Measurements from ENCODE around the gene ADCY7. TPM values are rescaled to one million over a fixed set of nuclear protein-coding genes. Genes with fewer than 3 reads are reported as not detected.

ADCY7 gene
- total and polyA plus RNA-seq, 2 donors (not counting 1 experiment from before 2014, with no cell fraction given), result 9.9 to 34.0 TPM

DNA sequence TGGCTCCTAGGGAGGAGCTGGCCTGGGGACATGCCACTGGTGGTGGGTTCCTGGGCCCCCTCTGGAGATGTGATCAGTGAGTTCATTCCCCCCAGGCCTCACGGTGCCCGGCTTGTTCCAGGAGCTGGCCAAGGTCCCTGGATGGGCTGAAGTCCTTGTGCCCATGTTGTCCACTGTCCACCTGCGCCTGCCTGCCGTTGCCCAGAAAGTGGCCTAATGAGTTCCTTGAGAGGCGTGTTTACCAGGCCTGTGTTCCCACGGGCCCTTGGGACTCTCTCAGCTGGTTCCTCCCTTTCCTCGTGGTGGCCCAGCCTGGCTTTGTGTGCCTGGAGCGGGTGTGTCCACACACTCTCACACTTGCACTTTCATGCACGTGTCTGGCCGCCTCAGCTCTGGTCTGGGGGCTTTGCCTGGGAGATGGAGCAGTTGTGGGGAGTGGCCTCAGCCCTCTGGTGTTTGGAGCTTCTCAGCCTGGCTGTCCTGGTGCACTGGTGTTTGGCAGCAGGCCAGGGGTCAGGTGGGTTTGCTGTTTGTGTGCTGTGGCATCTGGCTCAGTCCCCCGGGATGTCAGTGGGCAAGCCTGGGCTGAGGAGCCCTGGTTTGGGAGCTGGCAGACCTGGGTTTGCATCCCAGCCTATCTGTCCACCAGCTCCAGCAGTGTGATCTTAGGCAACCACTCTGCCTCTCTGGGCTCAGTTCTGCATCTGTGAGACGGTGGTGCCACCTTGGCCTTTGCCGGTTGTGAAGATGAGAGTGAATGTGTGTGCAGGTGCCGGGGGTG is 18.0 kb downstream of the ADCY7 start:
- no peaks in the 10 kb centered on the region for H4K20me1 ChIP-seq (ENCODE audit: control insufficient read depth, extremely low read depth, insufficient read depth, low read length)
- no peaks in the 10 kb centered on the region for H3K27me3 ChIP-seq (ENCODE audit: control insufficient read depth, insufficient read depth, low read length)
- no peaks in the 10 kb centered on the region for H3K79me2 ChIP-seq (ENCODE audit: control insufficient read depth, insufficient read depth, low read length)
- no peak overlapping the region for H2AFZ ChIP-seq (ENCODE audit: low read length)
- H3K4me3 ChIP-seq (replicated peaks in 1 of 4; ENCODE audit: control extremely low read depth in 1 of 4, insufficient read depth in 1 of 4, low read depth in 3 of 4, low read length in 4 of 4), result no peak overlapping the region
- H3K4me1 ChIP-seq (ENCODE audit: control insufficient read depth, extremely low read depth, insufficient read depth, low read length), result no peaks in the 10 kb centered on the region
- DNase-seq (ENCODE audit: low read depth in 2 of 2), result no peak
- no peak overlapping the region for H3K27ac ChIP-seq (ENCODE audit: insufficient read depth, low read length)
- no peak overlapping the region for H3K9ac ChIP-seq (ENCODE audit: insufficient read depth, low read length)
- no peaks in the 10 kb centered on the region for H3K36me3 ChIP-seq (ENCODE audit: control insufficient read depth, insufficient read depth, low read length)
- H3K4me2 ChIP-seq (ENCODE audit: extremely low read depth, insufficient read depth, low read length), result no peak overlapping the region
- TF ChIP-seq EZH2 (IDR thresholded peaks at IDR 0.05; ENCODE audit: low read length, missing control alignments), result no peak
- TF ChIP-seq, protein P1, sequence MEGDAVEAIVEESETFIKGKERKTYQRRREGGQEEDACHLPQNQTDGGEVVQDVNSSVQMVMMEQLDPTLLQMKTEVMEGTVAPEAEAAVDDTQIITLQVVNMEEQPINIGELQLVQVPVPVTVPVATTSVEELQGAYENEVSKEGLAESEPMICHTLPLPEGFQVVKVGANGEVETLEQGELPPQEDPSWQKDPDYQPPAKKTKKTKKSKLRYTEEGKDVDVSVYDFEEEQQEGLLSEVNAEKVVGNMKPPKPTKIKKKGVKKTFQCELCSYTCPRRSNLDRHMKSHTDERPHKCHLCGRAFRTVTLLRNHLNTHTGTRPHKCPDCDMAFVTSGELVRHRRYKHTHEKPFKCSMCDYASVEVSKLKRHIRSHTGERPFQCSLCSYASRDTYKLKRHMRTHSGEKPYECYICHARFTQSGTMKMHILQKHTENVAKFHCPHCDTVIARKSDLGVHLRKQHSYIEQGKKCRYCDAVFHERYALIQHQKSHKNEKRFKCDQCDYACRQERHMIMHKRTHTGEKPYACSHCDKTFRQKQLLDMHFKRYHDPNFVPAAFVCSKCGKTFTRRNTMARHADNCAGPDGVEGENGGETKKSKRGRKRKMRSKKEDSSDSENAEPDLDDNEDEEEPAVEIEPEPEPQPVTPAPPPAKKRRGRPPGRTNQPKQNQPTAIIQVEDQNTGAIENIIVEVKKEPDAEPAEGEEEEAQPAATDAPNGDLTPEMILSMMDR (conservative IDR thresholded peaks at IDR 0.05 in 1 of 2, IDR thresholded peaks at IDR 0.05 in 1 of 2; ENCODE audit: low read depth in 1 of 2, low read length in 2 of 2), result no peak
- H3K9me3 ChIP-seq (ENCODE audit: control insufficient read depth, insufficient read depth, low read depth, low read length), result no peaks in the 10 kb centered on the region

DNA sequence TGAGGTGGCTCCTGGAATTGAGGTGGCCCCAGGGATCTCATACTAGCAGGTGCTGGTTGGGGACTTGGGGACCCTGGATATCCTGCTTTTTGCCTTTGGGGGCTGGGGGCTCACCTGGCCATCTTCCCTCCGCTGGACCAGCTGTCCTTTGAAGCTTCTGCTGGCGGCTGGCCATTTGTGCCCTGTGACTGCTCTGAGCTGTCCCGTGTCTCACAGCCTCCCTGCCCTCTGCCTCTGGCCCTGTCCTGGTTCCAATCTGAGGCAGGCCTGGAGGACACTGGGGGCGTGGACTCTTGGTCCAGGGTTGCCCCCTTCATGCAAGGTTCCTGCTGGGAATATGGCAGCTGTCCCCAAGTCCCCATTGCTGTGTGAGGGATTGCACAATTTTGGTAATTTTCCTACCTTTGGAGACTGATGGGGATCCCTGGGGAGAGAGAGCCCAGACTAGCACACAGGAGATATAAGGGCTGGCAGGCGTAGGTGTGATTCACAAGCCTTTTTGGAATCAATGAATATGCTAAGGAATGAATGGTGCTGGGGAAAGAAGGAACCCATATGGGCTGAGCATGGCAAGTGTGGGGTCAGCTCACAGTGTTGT is 19.2 kb downstream of the ADCY7 start:
- Histone ChIP-seq H2AFZ (ENCODE audit: low read length) (no peak overlapping the region), H3K4me2 (ENCODE audit: extremely low read depth, insufficient read depth, low read length) (no peak overlapping the region), H3K9ac (ENCODE audit: insufficient read depth, low read length) (no peak overlapping the region), H3K4me3 (replicated peaks in 1 of 4; ENCODE audit: control extremely low read depth in 1 of 4, insufficient read depth in 1 of 4, low read depth in 3 of 4, low read length in 4 of 4) (no peak overlapping the region), H3K79me2 (ENCODE audit: control insufficient read depth, insufficient read depth, low read length) (no peaks in the 10 kb centered on the region), H3K36me3 (ENCODE audit: control insufficient read depth, insufficient read depth, low read length) (peaks cover 1% of the 10 kb centered on the region), H3K4me1 (ENCODE audit: control insufficient read depth, extremely low read depth, insufficient read depth, low read length) (no peaks in the 10 kb centered on the region), H3K9me3 (ENCODE audit: control insufficient read depth, insufficient read depth, low read depth, low read length) (no peaks in the 10 kb centered on the region), H3K27me3 (ENCODE audit: control insufficient read depth, insufficient read depth, low read length) (no peaks in the 10 kb centered on the region), H4K20me1 (ENCODE audit: control insufficient read depth, extremely low read depth, insufficient read depth, low read length) (no peaks in the 10 kb centered on the region), H3K27ac (ENCODE audit: insufficient read depth, low read length) (no peak overlapping the region)
- no peak for DNase-seq (ENCODE audit: low read depth in 2 of 2)
- no peak for TF ChIP-seq EZH2 (IDR thresholded peaks at IDR 0.05; ENCODE audit: low read length, missing control alignments)
- TF ChIP-seq, protein P1 (conservative IDR thresholded peaks at IDR 0.05 in 1 of 2, IDR thresholded peaks at IDR 0.05 in 1 of 2; ENCODE audit: low read depth in 1 of 2, low read length in 2 of 2), result no peak

DNA sequence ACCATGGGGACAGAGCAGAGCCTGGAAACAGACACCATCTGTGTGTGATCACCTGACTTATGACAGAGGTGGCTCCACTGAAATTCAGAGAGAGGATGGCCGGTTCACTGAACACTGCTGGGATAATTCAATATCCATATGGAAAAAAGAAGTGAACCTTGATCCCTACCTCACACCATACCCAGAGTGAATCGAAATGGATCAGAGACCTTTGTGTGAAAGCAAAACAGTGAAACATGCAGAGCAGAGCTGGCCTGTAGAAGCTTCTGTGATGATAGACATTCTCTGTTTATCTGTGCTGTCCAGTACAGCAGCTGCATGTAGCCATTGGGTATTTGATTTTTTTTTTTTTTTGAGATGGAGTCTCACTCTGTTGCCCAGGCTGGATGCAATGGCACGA is 20.3 kb downstream of the ADCY7 start:
- no peak overlapping the region for H3K4me3 ChIP-seq (replicated peaks in 1 of 4; ENCODE audit: control extremely low read depth in 1 of 4, insufficient read depth in 1 of 4, low read depth in 3 of 4, low read length in 4 of 4)
- H2AFZ ChIP-seq (ENCODE audit: low read length), result no peak overlapping the region
- H3K27ac ChIP-seq (ENCODE audit: insufficient read depth, low read length), result no peak overlapping the region
- peaks cover 2% of the 10 kb centered on the region for H3K36me3 ChIP-seq (ENCODE audit: control insufficient read depth, insufficient read depth, low read length)
- H3K9ac ChIP-seq (ENCODE audit: insufficient read depth, low read length), result no peak overlapping the region
- no peaks in the 10 kb centered on the region for H4K20me1 ChIP-seq (ENCODE audit: control insufficient read depth, extremely low read depth, insufficient read depth, low read length)
- no peak overlapping the region for H3K4me2 ChIP-seq (ENCODE audit: extremely low read depth, insufficient read depth, low read length)
- no peak for DNase-seq (ENCODE audit: low read depth in 2 of 2)
- no peaks in the 10 kb centered on the region for H3K27me3 ChIP-seq (ENCODE audit: control insufficient read depth, insufficient read depth, low read length)
- H3K4me1 ChIP-seq (ENCODE audit: control insufficient read depth, extremely low read depth, insufficient read depth, low read length), result no peaks in the 10 kb centered on the region
- H3K9me3 ChIP-seq (ENCODE audit: control insufficient read depth, insufficient read depth, low read depth, low read length), result no peaks in the 10 kb centered on the region
- no peaks in the 10 kb centered on the region for H3K79me2 ChIP-seq (ENCODE audit: control insufficient read depth, insufficient read depth, low read length)
- TF ChIP-seq, protein P1 (conservative IDR thresholded peaks at IDR 0.05 in 1 of 2, IDR thresholded peaks at IDR 0.05 in 1 of 2; ENCODE audit: low read depth in 1 of 2, low read length in 2 of 2), result no peak
- TF ChIP-seq EZH2 (IDR thresholded peaks at IDR 0.05; ENCODE audit: low read length, missing control alignments), result no peak
